K562 (cell line): ENCODE measurements around the gene KRTAP5-7. TPM values are rescaled to one million over a fixed set of nuclear protein-coding genes. Genes with fewer than 3 reads are reported as not detected.

Experiments used
- ATAC-seq: fragments of 200-7000 bp; cut with Tn5 transposase; 3 replicates; pipeline ENCODE4 v1.9.1; 2020; ENCODE audit warnings: moderate library complexity
- BruUV-seq: library from RNA; stranded (reverse); fragments of 400-500 nt; replicated peaks from 2 replicates; lab custom pipeline; 2021; lab: Mats Ljungman, UMichigan
- CTCF ChIA-PET: fragments of 300-600 bp; formaldehyde crosslinking; extraction: SDS; loops from one replicate; lab custom pipeline; 2021; ENCODE audit warnings: low intra/inter-chr PET ratio; lab: Yijun Ruan, JAX
- POLR2A ChIA-PET: fragments of 300-600, 350-650 bp; sonication (Branson Sonifier 250); formaldehyde crosslinking; extraction: SDS; loops from one replicate; lab custom pipeline; 2021; ENCODE audit warnings: antibody characterized with exemption, inconsistent platforms; lab: Yijun Ruan, JAX
- DNase-seq, 4 experiments: peaks; one replicate each; pipeline versions ENCODE4 v3.0.0 to v3.0.0-alpha.2; 2011 to 2018; ENCODE audit warnings: low spot score in 3 of 4, mixed read lengths in 3 of 4; ENCODE audit errors: extremely low read depth in 1 of 4
- FAIRE-seq: peaks from 2 replicates; lab custom pipeline; 2011; peaks lifted over from hg19 to GRCh38; lab: Jason Lieb, UNC
- H2AFZ ChIP-seq: 2 replicates; pipeline ENCODE4 v1.6.0; 2011; ENCODE audit warnings: low read depth, low read length, control low read depth, inconsistent platforms
- H3K27ac ChIP-seq: fragments of 200-600 bp; 3 replicates; pipeline ENCODE4 v1.8.0; 2011; ENCODE audit warnings: low read depth, mild to moderate bottlenecking, control low read depth, inconsistent platforms, low read length, moderate library complexity, mixed read lengths; ENCODE audit errors: extremely low read depth
- H3K27me3 ChIP-seq, 2 experiments: fragments of 300-600 bp in 1 of 2; 2 replicates in 1 of 2; 3 replicates in 1 of 2; pipeline versions ENCODE4 v1.6.0 to v1.8.0; 2011; ENCODE audit warnings: inconsistent platforms in 2 of 2, low read length in 2 of 2, mild to moderate bottlenecking in 1 of 2, mixed read lengths in 1 of 2, moderate library complexity in 1 of 2; ENCODE audit not compliant: control insufficient read depth in 2 of 2, insufficient read depth in 2 of 2
- H3K36me3 ChIP-seq: fragments of 300-600 bp; 3 replicates; pipeline ENCODE4 v1.8.0; 2011; ENCODE audit warnings: mild to moderate bottlenecking, low read length, inconsistent platforms; ENCODE audit not compliant: control insufficient read depth, insufficient read depth
- H3K4me1 ChIP-seq, 2 experiments: fragments of 200-600 bp in 1 of 2; replicated peaks in 1 of 2; 2 replicates in 1 of 2; 3 replicates in 1 of 2; pipeline versions ENCODE4 v1.5.1 to v1.8.0; 2011; ENCODE audit warnings: inconsistent platforms in 2 of 2, low read length in 2 of 2, mild to moderate bottlenecking in 1 of 2, mixed read lengths in 1 of 2, moderate library complexity in 1 of 2; ENCODE audit not compliant: control insufficient read depth in 2 of 2, insufficient read depth in 2 of 2
- H3K4me2 ChIP-seq: 2 replicates; pipeline ENCODE4 v1.6.1; 2011; ENCODE audit warnings: low read length, control low read depth, inconsistent platforms, mixed read lengths; ENCODE audit not compliant: insufficient read depth
- H3K4me3 ChIP-seq: fragments of 200-600 bp; sonication (generic), shearing (Covaris generic); 2 replicates; pipeline ENCODE4 v1.5.1; 2016; ENCODE audit warnings: control low read depth, inconsistent platforms
- H3K79me2 ChIP-seq: fragments of 200-600 bp; 3 replicates; pipeline ENCODE4 v1.8.0; 2011; ENCODE audit warnings: low read length, inconsistent platforms; ENCODE audit not compliant: control insufficient read depth, insufficient read depth
- H3K9ac ChIP-seq, 2 experiments: 2 replicates each; pipeline versions ENCODE4 v1.6.0 to v1.6.1; 2011; ENCODE audit warnings: low read depth in 2 of 2, low read length in 2 of 2, control low read depth in 1 of 2, inconsistent platforms in 1 of 2, mild to moderate bottlenecking in 1 of 2, mixed read lengths in 1 of 2; ENCODE audit not compliant: insufficient read depth in 1 of 2
- H3K9me1 ChIP-seq: one replicate; pipeline ENCODE4 v1.6.0; 2011; ENCODE audit warnings: inconsistent platforms, mild to moderate bottlenecking, low read length, moderate library complexity; ENCODE audit not compliant: control insufficient read depth, insufficient read depth
- H3K9me3 ChIP-seq: replicated peaks from 2 replicates; pipeline ENCODE4 v1.5.1; 2011; ENCODE audit warnings: low read depth, low read length, inconsistent platforms; ENCODE audit not compliant: control insufficient read depth, insufficient read depth
- H4K20me1 ChIP-seq: replicated peaks from 2 replicates; pipeline ENCODE4 v1.6.1; 2011; ENCODE audit warnings: low read length, inconsistent platforms, mixed read lengths; ENCODE audit not compliant: control insufficient read depth, insufficient read depth
- ARNT ChIP-seq, 2 experiments: fragments of 450-650 bp; IDR thresholded peaks; 2 replicates each; pipeline ENCODE4 v1.6.1; 2016; ENCODE audit warnings: mild to moderate bottlenecking in 1 of 2
- ATF6 ChIP-seq: sonication (generic); formaldehyde crosslinking; IDR thresholded peaks from 2 replicates; pipeline ENCODE4 v1.4.0; 2020; ENCODE audit warnings: mild to moderate bottlenecking, missing genetic modification reagents
- BRD4 ChIP-seq: fragments of 200-600 bp; sonication (generic); IDR thresholded peaks from 2 replicates; pipeline ENCODE4 v1.6.1; 2017; ENCODE audit warnings: inconsistent platforms
- KHSRP ChIP-seq: fragments of 450-650 bp; IDR thresholded peaks from 2 replicates; pipeline ENCODE4 v1.6.1; 2017
- MAX ChIP-seq: sonication (generic); formaldehyde crosslinking; IDR thresholded peaks from 2 replicates; pipeline ENCODE4 v1.9.0; 2022; ENCODE audit warnings: mild to moderate bottlenecking, missing genetic modification reagents
- MYNN ChIP-seq, 2 experiments: sonication (generic); formaldehyde crosslinking in 1 of 2; IDR thresholded peaks; 2 replicates each; pipeline versions ENCODE4 v1.5.0 to v1.6.1; 2016 to 2020; ENCODE audit warnings: antibody characterized with exemption in 1 of 2, missing genetic modification reagents in 1 of 2
- RBM17 ChIP-seq: fragments of 200-400 bp; formaldehyde crosslinking; IDR thresholded peaks from 2 replicates; pipeline ENCODE4 v1.6.1; 2017; ENCODE audit warnings: low read depth, mild to moderate bottlenecking, low read length, borderline replicate concordance
- RCOR1 ChIP-seq, 2 experiments: IDR thresholded peaks; 2 replicates each; pipeline ENCODE4 v1.6.1; 2012; ENCODE audit warnings: low read depth in 2 of 2, low read length in 2 of 2, borderline replicate concordance in 1 of 2, improper control_type of control experiment in 1 of 2
- SNRNP70 ChIP-seq: fragments of 200-400 bp; formaldehyde crosslinking; optimal IDR thresholded peaks from 2 replicates; pipeline ENCODE3; 2017; ENCODE audit warnings: low read depth, low read length
- SRSF1 ChIP-seq: fragments of 200-400 bp; formaldehyde crosslinking; IDR thresholded peaks from 2 replicates; pipeline ENCODE4 v1.6.1; 2017; ENCODE audit warnings: mild to moderate bottlenecking, low read depth, low read length, moderate library complexity
- ZBTB34 ChIP-seq: fragments of 250-450 bp; sonication (Bioruptor Pico); IDR thresholded peaks from 2 replicates; pipeline ENCODE4 v1.8.0; 2021; ENCODE audit warnings: mild to moderate bottlenecking, moderate library complexity
- WGBS: fragments of 100-300 bp; shearing (Covaris generic); methylation state at CpG from one replicate; pipeline ENCODE4 v1.1.6; 2016; ENCODE audit warnings: low coverage, mixed read lengths; ENCODE audit not compliant: insufficient coverage; ENCODE audit errors: missing lambda C conversion rate; 5-methylcytosine and 5-hydroxymethylcytosine counted together
- in situ Hi-C: fragments of 300-500 bp; cut with MboI; formaldehyde crosslinking; loops from 4 replicates; pipeline ENCODE4 v1.15.0; 2018; ENCODE audit warnings: inconsistent platforms, mixed read lengths
- intact Hi-C: fragments of 100-400 bp; cut with micrococcal nuclease; formaldehyde crosslinking; loops from 2 replicates; pipeline ENCODE4 v1.14.2; 2022
- polyA plus RNA-seq, 8 experiments: library from polyadenylated mRNA; depleted of rRNA in 4 of 8; stranded (reverse) in 5 of 8; unstranded in 3 of 8; fragments of >200 nt; fragmentation: Nextera tagmentation in 2 of 8; fragmentation: Illumina TruSeq in 1 of 8; extraction: Ambion mirVana in 2 of 8; extraction: Trizol in 1 of 8; gene quantifications; 2 replicates each; pipeline versions ENCODE4 v1.2.1 to v1.2.3, GENCODE V29; 2011 to 2014; ENCODE audit warnings: inconsistent platforms in 1 of 8, missing spikeins in 1 of 8
- total RNA-seq, 7 experiments: library from RNA; depleted of rRNA in 6 of 7; stranded (reverse); fragments of >200 nt in 6 of 7; fragmentation: Illumina TruSeq in 2 of 7; extraction: Trizol in 2 of 7; gene quantifications; 2 replicates each; pipeline versions ENCODE4 v1.2.1 to v1.2.3, GENCODE V29; 2011 to 2021; ENCODE audit warnings: low replicate concordance in 1 of 7

KRTAP5-7 gene
- total and polyA plus RNA-seq, 9 of the 15 experiments (the other 6 are each of a cell fraction or from before 2014, with no cell fraction given): not detected

GRCh38 chr11:71507102-71507501, 20.0 kb upstream of the KRTAP5-7 start:
- intact Hi-C loops: no loop called here
- no peaks in the 10 kb centered on the region for H3K9me1 ChIP-seq
- H3K79me2 ChIP-seq: no peaks in the 10 kb centered on the region
- WGBS: 66% methylated on average over 5 of the region's 5 CpGs
- no peak for DNase-seq
- TF ChIP-seq BRD4: no peak
- TF ChIP-seq KHSRP: no peak
- TF ChIP-seq MAX: no peak
- no peaks in the 10 kb centered on the region for H3K27me3 ChIP-seq
- H3K9me3 ChIP-seq: 0 out of 2 replicates have a peak, but pooled peaks cover 1% of the 10 kb centered on the region
- no peak for FAIRE-seq
- no peak overlapping the region for H3K27ac ChIP-seq
- in situ Hi-C loops: no loop called here
- ChIA-PET CTCF (no interaction called here), POLR2A (interaction anchor here (0.7 to 1.2 kb wide), 2 partner anchors 23 to 279 kb away, joined by 3 read pairs; no protein-coding TSS in a partner anchor)
- H3K9ac ChIP-seq: no peak overlapping the region
- no peak overlapping the region for H2AFZ ChIP-seq
- no peak overlapping the region for H3K4me3 ChIP-seq
- no TSS peak for BruUV-seq
- H3K4me1 ChIP-seq: no peaks in the 10 kb centered on the region
- no peaks in the 10 kb centered on the region for H4K20me1 ChIP-seq
- H3K36me3 ChIP-seq: no peaks in the 10 kb centered on the region
- ATAC-seq: no peak
- H3K4me2 ChIP-seq: no peak overlapping the region

- Histone ChIP-seq H3K9ac (no peak overlapping the region), H3K4me1 (peaks cover 0 to 11% of the 10 kb centered on the region in 2 experiments; a peak in 1 of 5 replicates), H3K36me3 (no peaks in the 10 kb centered on the region), H4K20me1 (no peaks in the 10 kb centered on the region), H3K27me3 (peaks cover 4 to 18% of the 10 kb centered on the region in 2 experiments; a peak in 3 of 5 replicates), H3K4me3 (no peak overlapping the region), H2AFZ (no peak overlapping the region), H3K9me3 (no peaks in the 10 kb centered on the region), H3K9me1 (no peaks in the 10 kb centered on the region), H3K27ac (no peak overlapping the region), H3K79me2 (no peaks in the 10 kb centered on the region), H3K4me2 (no peak overlapping the region)
- intact Hi-C loops: no loop called here
- BruUV-seq: no TSS peak
- POLR2A ChIA-PET: no interaction called here
- CTCF ChIA-PET: no interaction called here
- 22% methylated on average over 35 of the region's 55 CpGs for WGBS
- FAIRE-seq: no peak
- in situ Hi-C loops: no loop called here
- no peak for ATAC-seq
- no peak for DNase-seq
- TF ChIP-seq MYNN (IDR thresholded peaks at IDR 0.05) (no peak), MYNN (CRISPR knock-in tag; IDR thresholded peaks at IDR 0.05) (no peak), ARNT (IDR thresholded peaks at IDR 0.05) (no peak), ZBTB34 (CRISPR knock-in tag) (no peak), SRSF1 (no peak), ATF6 (no peak), RCOR1 (IDR thresholded peaks at IDR 0.05; ENCODE audit: borderline replicate concordance in 1 of 2, low read depth in 2 of 2, low read length in 2 of 2) (no peak), SNRNP70 (no peak), RBM17 (no peak)
Observed at GRCh38 chr11:71518506-71519471, 8.3 kb upstream of the KRTAP5-7 start.
